Mucosa of rectum (tissue), 2 donors: ENCODE data around the gene LRP2BP.
"Not testable (repeated sequence)": the region's sequence is repeated elsewhere in the genome, so short reads cannot be mapped to it uniquely, and the experiment has no call there.

ENCODE experiments used
- H3K27ac ChIP-seq, 2 donors: one replicate each; pipeline ENCODE4 v1.7.0; 2013; ENCODE audit warnings: inconsistent platforms in 2 of 2, low read depth in 2 of 2, low read length in 2 of 2
- H3K27me3 ChIP-seq, 2 donors: one replicate each; pipeline ENCODE4 v1.7.0; 2013; ENCODE audit warnings: low read length in 2 of 2; ENCODE audit not compliant: control insufficient read depth in 2 of 2, insufficient read depth in 2 of 2
- H3K36me3 ChIP-seq, 2 donors: one replicate each; pipeline ENCODE4 v1.7.0; 2013; ENCODE audit warnings: low read length in 2 of 2; ENCODE audit not compliant: control insufficient read depth in 2 of 2, insufficient read depth in 2 of 2
- H3K4me1 ChIP-seq, 2 donors: one replicate each; pipeline ENCODE4 v1.7.0; 2013; ENCODE audit warnings: low read length in 2 of 2, mild to moderate bottlenecking in 1 of 2; ENCODE audit not compliant: control insufficient read depth in 2 of 2, insufficient read depth in 2 of 2
- H3K4me3 ChIP-seq, 2 donors: one replicate each; pipeline ENCODE4 v1.7.0; 2013; ENCODE audit warnings: low read length in 2 of 2
- H3K9ac ChIP-seq, 2 donors: one replicate each; pipeline ENCODE4 v1.7.0; 2013; ENCODE audit warnings: low read length in 2 of 2, low read depth in 1 of 2, mild to moderate bottlenecking in 1 of 2
- H3K9me3 ChIP-seq, 2 donors: one replicate each; pipeline ENCODE4 v1.7.0; 2013; ENCODE audit warnings: low read length in 2 of 2; ENCODE audit not compliant: control insufficient read depth in 2 of 2
- donor health status: healthy.
- donor health status: Normal muscosa, but diverticular disease.

Gene LRP2BP

GRCh38 chr4:185364886-185365285, 30.8 kb downstream of the LRP2BP start:
- H3K4me3 ChIP-seq: no peak overlapping the region
- H3K36me3 ChIP-seq: peaks cover 0 to 4% of the 10 kb centered on the region in 2 donors
- no peak overlapping the region for H3K9ac ChIP-seq
- no peak overlapping the region for H3K27ac ChIP-seq
- no peaks in the 10 kb centered on the region for H3K9me3 ChIP-seq
- H3K27me3 ChIP-seq: no peaks in the 10 kb centered on the region
- H3K4me1 ChIP-seq: no peaks in the 10 kb centered on the region

- no peaks in the 10 kb centered on the region for H3K9me3 ChIP-seq
- H3K4me3 ChIP-seq: no peak overlapping the region
- H3K9ac ChIP-seq: no peak overlapping the region
- H3K27ac ChIP-seq: no peak overlapping the region
- no peaks in the 10 kb centered on the region for H3K27me3 ChIP-seq
- peaks cover 0 to 4% of the 10 kb centered on the region in 2 donors for H3K36me3 ChIP-seq
- no peaks in the 10 kb centered on the region for H3K4me1 ChIP-seq
Measured at GRCh38 chr4:185363251-185363650, 32.5 kb downstream of the LRP2BP start.

- H3K9me3 ChIP-seq, H3K36me3 ChIP-seq, H3K4me3 ChIP-seq, H3K9ac ChIP-seq, H3K27me3 ChIP-seq, H3K27ac ChIP-seq, H3K4me1 ChIP-seq: not testable (repeated sequence)
Measured at GRCh38 chr4:185362570-185362969, 33.2 kb downstream of the LRP2BP start.

GRCh38 chr4:185361872-185362271, 33.9 kb downstream of the LRP2BP start:
- Histone ChIP-seq H3K9me3 (no peaks in the 10 kb centered on the region), H3K27ac (no peak overlapping the region), H3K4me1 (no peaks in the 10 kb centered on the region), H3K27me3 (no peaks in the 10 kb centered on the region), H3K4me3 (no peak overlapping the region), H3K36me3 (peaks cover 0 to 2% of the 10 kb centered on the region in 2 donors), H3K9ac (no peak overlapping the region)

GRCh38 chr4:185359767-185360446, 35.8 kb downstream of the LRP2BP start:
- Histone ChIP-seq H3K27me3 (no peaks in the 10 kb centered on the region), H3K27ac (no peak overlapping the region), H3K9me3 (no peaks in the 10 kb centered on the region), H3K4me3 (no peak overlapping the region), H3K36me3 (peaks cover 0 to 2% of the 10 kb centered on the region in 2 donors), H3K9ac (no peak overlapping the region), H3K4me1 (no peaks in the 10 kb centered on the region)

GRCh38 chr4:185358959-185359358, 36.8 kb downstream of the LRP2BP start:
- H3K4me1 ChIP-seq: no peaks in the 10 kb centered on the region
- no peaks in the 10 kb centered on the region for H3K27me3 ChIP-seq

GRCh38 chr4:185358514-185358913, 37.2 kb downstream of the LRP2BP start:
- H3K27me3 ChIP-seq: no peaks in the 10 kb centered on the region
- no peaks in the 10 kb centered on the region for H3K4me1 ChIP-seq
- no peak overlapping the region for H3K9ac ChIP-seq
- no peak overlapping the region for H3K4me3 ChIP-seq
- no peaks in the 10 kb centered on the region for H3K9me3 ChIP-seq
- no peak overlapping the region for H3K27ac ChIP-seq
- peaks cover 0 to 8% of the 10 kb centered on the region in 2 donors for H3K36me3 ChIP-seq

More at GRCh38 chr4:185358959-185359358, 36.8 kb downstream of the LRP2BP start:
- Histone ChIP-seq H3K27ac (no peak overlapping the region), H3K4me3 (no peak overlapping the region), H3K9me3 (no peaks in the 10 kb centered on the region), H3K9ac (no peak overlapping the region), H3K36me3 (peaks cover 0 to 8% of the 10 kb centered on the region in 2 donors)

GRCh38 chr4:185357733-185358440, 37.8 kb downstream of the LRP2BP start:
- H3K4me1 ChIP-seq: no peaks in the 10 kb centered on the region
- H3K9ac ChIP-seq: no peak overlapping the region
- peaks cover 3 to 8% of the 10 kb centered on the region in 2 donors for H3K36me3 ChIP-seq
- H3K27me3 ChIP-seq: no peaks in the 10 kb centered on the region
- H3K27ac ChIP-seq: no peak overlapping the region
- H3K4me3 ChIP-seq: no peak overlapping the region
- H3K9me3 ChIP-seq: no peaks in the 10 kb centered on the region

GRCh38 chr4:185357211-185357610, 38.5 kb downstream of the LRP2BP start:
- H3K9ac ChIP-seq: no peak overlapping the region
- no peaks in the 10 kb centered on the region for H3K4me1 ChIP-seq
- no peaks in the 10 kb centered on the region for H3K27me3 ChIP-seq
- H3K9me3 ChIP-seq: no peaks in the 10 kb centered on the region
- no peak overlapping the region for H3K4me3 ChIP-seq
- peaks cover 3 to 8% of the 10 kb centered on the region in 2 donors for H3K36me3 ChIP-seq
- H3K27ac ChIP-seq: no peak overlapping the region

- Histone ChIP-seq H3K36me3 (peaks cover 3 to 6% of the 10 kb centered on the region in 2 donors), H3K9me3 (no peaks in the 10 kb centered on the region), H3K4me1 (no peaks in the 10 kb centered on the region), H3K4me3 (no peak overlapping the region), H3K9ac (no peak overlapping the region), H3K27ac (no peak overlapping the region), H3K27me3 (no peaks in the 10 kb centered on the region)
Measured at GRCh38 chr4:185352741-185353140, 43.0 kb downstream of the LRP2BP start.
